ENCODE results near the gene SUGP1. TPM values are rescaled to one million over a fixed set of nuclear protein-coding genes. Genes with fewer than 3 reads are reported as not detected.

Gene SUGP1
- total RNA-seq, 4 donors from 2014 or later: 15.5 to 37.3 (median 24.0) TPM

GRCh38 chr19:19234220-19234816 lies 86.0 kb downstream of the SUGP1 start:
- TF ChIP-seq, protein P1, sequence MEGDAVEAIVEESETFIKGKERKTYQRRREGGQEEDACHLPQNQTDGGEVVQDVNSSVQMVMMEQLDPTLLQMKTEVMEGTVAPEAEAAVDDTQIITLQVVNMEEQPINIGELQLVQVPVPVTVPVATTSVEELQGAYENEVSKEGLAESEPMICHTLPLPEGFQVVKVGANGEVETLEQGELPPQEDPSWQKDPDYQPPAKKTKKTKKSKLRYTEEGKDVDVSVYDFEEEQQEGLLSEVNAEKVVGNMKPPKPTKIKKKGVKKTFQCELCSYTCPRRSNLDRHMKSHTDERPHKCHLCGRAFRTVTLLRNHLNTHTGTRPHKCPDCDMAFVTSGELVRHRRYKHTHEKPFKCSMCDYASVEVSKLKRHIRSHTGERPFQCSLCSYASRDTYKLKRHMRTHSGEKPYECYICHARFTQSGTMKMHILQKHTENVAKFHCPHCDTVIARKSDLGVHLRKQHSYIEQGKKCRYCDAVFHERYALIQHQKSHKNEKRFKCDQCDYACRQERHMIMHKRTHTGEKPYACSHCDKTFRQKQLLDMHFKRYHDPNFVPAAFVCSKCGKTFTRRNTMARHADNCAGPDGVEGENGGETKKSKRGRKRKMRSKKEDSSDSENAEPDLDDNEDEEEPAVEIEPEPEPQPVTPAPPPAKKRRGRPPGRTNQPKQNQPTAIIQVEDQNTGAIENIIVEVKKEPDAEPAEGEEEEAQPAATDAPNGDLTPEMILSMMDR (IDR thresholded peaks at IDR 0.05; ENCODE audit: low read depth): no peak

DNA sequence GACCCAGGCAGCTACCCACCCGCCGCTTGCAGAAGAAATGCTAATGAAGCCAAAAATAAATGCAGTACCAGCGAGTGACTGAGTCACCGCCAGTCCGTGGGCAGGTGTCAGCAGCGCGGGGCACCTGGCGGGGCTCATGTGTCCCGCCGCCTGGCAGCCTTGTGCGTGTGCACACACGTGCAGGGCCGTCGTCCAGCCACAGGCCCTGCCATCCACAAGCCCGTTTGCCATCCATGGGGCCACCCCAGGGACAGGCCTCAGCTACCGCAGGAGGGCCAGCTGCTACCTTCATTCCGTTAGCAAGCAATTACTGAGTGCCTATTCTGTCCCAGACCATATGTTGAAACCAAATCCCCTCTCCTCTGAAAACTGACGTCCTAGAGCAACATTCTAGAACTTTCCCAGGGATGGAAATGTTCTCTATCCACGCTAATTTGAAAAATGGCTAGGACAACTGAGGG lies 88.0 kb downstream of the SUGP1 start:
- TF ChIP-seq, protein P1 (IDR thresholded peaks at IDR 0.05; ENCODE audit: low read depth): no peak

DNA sequence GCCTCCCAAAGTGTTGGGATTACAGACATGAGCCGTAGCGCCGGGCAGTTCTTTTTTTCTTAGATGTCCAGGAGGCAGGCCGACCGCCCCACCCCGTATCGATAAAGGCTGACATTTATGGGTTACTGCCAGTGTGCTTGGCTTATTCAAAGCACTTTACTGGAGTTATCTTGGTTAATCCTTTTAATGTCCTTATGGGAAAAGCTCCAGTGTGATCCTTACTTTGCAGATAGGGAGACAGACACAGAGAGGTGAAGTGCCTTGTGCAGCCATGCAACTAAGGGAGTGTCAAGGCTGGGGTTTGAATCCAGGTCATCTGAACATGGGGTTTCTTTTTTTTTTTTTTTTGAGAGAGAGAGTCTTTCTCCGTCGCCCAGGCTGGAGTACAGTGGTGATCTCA lies 89.3 kb downstream of the SUGP1 start:
- TF ChIP-seq, protein P1 (IDR thresholded peaks at IDR 0.05; ENCODE audit: low read depth): no peak

- TF ChIP-seq, protein P1 (IDR thresholded peaks at IDR 0.05; ENCODE audit: low read depth): no peak
Measured at GRCh38 chr19:19229701-19230100, 90.6 kb downstream of the SUGP1 start.

DNA sequence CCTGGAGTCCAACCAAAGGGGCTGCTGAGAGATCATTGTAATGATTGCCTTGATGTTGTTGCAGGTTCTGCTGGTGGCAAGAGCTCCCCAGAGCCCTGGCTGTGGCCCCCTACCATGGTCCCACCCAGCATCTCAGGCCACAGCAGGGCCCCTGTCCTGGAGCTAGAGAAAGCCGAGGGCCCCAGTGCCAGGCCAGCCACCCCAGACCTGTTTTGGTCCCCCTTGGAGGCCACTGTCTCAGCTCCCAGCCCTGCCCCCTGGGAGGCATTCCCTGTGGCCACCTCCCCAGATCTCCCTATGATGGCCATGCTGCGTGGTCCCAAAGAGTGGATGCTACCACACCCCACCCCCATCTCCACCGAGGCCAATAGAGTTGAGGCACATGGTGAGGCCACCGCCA lies 93.1 kb downstream of the SUGP1 start:
- TF ChIP-seq, protein P1 (IDR thresholded peaks at IDR 0.05; ENCODE audit: low read depth): no peak

GRCh38 chr19:19226663-19227062 lies 93.6 kb downstream of the SUGP1 start:
- TF ChIP-seq, protein P1 (IDR thresholded peaks at IDR 0.05; ENCODE audit: low read depth): no peak

DNA sequence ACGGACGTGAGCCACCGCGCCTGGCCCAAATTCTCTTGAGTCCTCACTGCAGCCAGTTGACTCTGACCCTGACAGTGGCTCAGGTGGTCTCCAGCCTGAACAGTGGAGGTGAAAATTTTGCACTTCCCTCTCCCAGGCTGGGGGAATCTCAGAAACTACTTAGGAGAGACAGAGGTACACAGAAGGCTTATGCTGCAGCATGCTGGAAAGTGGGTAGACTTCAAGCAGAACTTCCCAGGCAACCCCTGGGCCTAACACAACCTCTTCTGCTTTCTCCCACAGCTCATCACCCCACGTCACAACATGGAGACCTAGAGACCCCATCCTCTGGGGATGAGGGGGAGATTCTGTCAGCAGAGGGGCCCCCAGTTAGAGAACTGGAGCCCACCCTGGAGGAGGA lies 94.1 kb downstream of the SUGP1 start:
- TF ChIP-seq, protein P1 (IDR thresholded peaks at IDR 0.05; ENCODE audit: low read depth): no peak

Small RNA genes within 50 kb of the gene (small RNA-seq; reads per million reads assigned to genes)
- not detected for gene RNU6-1028P

Other genes with a start within 250 kb of the SUGP1 start
- 10 to 100 TPM in 3 of 4 donors, 1 to 10 TPM in 1; 9.5 to 21.1 (median 10.2) TPM for gene TMEM161A, start 182.0 kb downstream of the SUGP1 start, total RNA-seq
- gene MEF2B, start 150.2 kb downstream of the SUGP1 start, total RNA-seq: under 1 TPM in 1 of 4 donors, not detected in 3; 0.88 TPM
- 10 to 100 TPM in 2 of 4 donors, 1 to 10 TPM in 2; 3.6 to 26.2 (median 10.0) TPM for gene BORCS8, start 128.4 kb downstream of the SUGP1 start, total RNA-seq
- gene RFXANK, start 128.3 kb downstream of the SUGP1 start, total RNA-seq: 10 to 100 TPM; 34.5 to 45.4 (median 39.6) TPM
- gene NR2C2AP, start 117.1 kb downstream of the SUGP1 start, total RNA-seq: 10 to 100 TPM in 2 of 4 donors, 1 to 10 TPM in 2; 7.0 to 16.3 (median 11.9) TPM
- gene NCAN, start 108.6 kb downstream of the SUGP1 start, total RNA-seq: not detected
- under 1 TPM in 2 of 4 donors, not detected in 2; 0.82 to 0.88 TPM for gene TM6SF2, start 47.2 kb downstream of the SUGP1 start, total RNA-seq
- gene MAU2, start 320 bp upstream of the SUGP1 start, total RNA-seq: 10 to 100 TPM; 20.9 to 78.2 (median 43.9) TPM
- gene GATAD2A, start 85.2 kb upstream of the SUGP1 start, total RNA-seq: 10 to 100 TPM; 24.0 to 32.0 (median 28.9) TPM
- 1 to 10 TPM in 3 of 4 donors, under 1 TPM in 1; 0.57 to 2.2 (median 1.3) TPM for gene TSSK6, start 195.0 kb upstream of the SUGP1 start, total RNA-seq
- gene NDUFA13, start 195.7 kb upstream of the SUGP1 start, total RNA-seq: 10 to 100 TPM; 26.6 to 83.0 (median 36.0) TPM
- 1 to 10 TPM in 1 of 4 donors, under 1 TPM in 3; 0.33 to 1.1 (median 0.80) TPM for gene YJEFN3, start 208.4 kb upstream of the SUGP1 start, total RNA-seq
- under 1 TPM in 2 of 4 donors, not detected in 2; 0.38 to 0.85 TPM for gene CILP2, start 217.8 kb upstream of the SUGP1 start, total RNA-seq